Right lobe of liver (tissue), 6 donors: Measurements from ENCODE around the gene NUCB2. TPM values are rescaled to one million over a fixed set of nuclear protein-coding genes. Genes with fewer than 3 reads are reported as not detected.

ENCODE experiments used
- ATAC-seq, 4 donors: fragments of 200-7000 bp; cut with Tn5 transposase; one replicate each; pipeline ENCODE4 v1.9.1; 2020; ENCODE audit warnings: mild to moderate bottlenecking in 4 of 4, moderate library complexity in 4 of 4
- DNase-seq, 3 donors: peaks; one replicate each; pipeline ENCODE4 v3.0.0-alpha.2; 2020
- H3K27ac ChIP-seq, 3 donors: fragments of 200-600 bp; one replicate each; pipeline ENCODE4 v1.8.0; 2022
- H3K27me3 ChIP-seq, 2 donors: fragments of 200-600 bp; one replicate each; pipeline ENCODE4 v1.8.0; 2022
- H3K36me3 ChIP-seq, 4 donors: fragments of 200-600 bp; sonication (generic) in 1 of 4; one replicate each; pipeline versions ENCODE4 v1.5.1 to v1.8.0; 2017 to 2022; ENCODE audit warnings: control low read depth in 1 of 4
- H3K4me1 ChIP-seq, 4 donors: fragments of 200-600 bp; sonication (generic) in 1 of 4; one replicate each; pipeline versions ENCODE4 v1.5.1 to v1.8.0; 2017 to 2022; ENCODE audit warnings: control low read depth in 1 of 4
- H3K4me3 ChIP-seq, 3 donors: fragments of 200-600 bp; one replicate each; pipeline ENCODE4 v1.8.0; 2022
- H3K9me3 ChIP-seq, 4 donors: fragments of 200-600 bp; sonication (generic) in 1 of 4; one replicate each; pipeline versions ENCODE4 v1.5.1 to v1.8.0; 2017 to 2022; ENCODE audit warnings: control low read depth in 1 of 4
- POLR2A ChIP-seq: fragments of 450-650 bp; IDR thresholded peaks from one replicate; pipeline ENCODE4 v1.6.1; 2017; ENCODE audit warnings: antibody characterized with exemption, mild to moderate bottlenecking
- WGBS: methylation state at CpG from one replicate; pipeline ENCODE4 v1.1.6; 2018; ENCODE audit warnings: low coverage, low lambda C conversion rate; ENCODE audit not compliant: insufficient coverage; ENCODE audit errors: missing lambda C conversion rate; 5-methylcytosine and 5-hydroxymethylcytosine counted together
- intact Hi-C, 2 donors: fragments of 100-400 bp; cut with DNase I; formaldehyde crosslinking; loops; one replicate each; pipeline versions ENCODE4 v1.11.2 to v1.14.1; 2022
- total RNA-seq, 6 experiments: library from RNA; depleted of rRNA in 2 of 6; stranded (reverse); fragments of >200 nt in 2 of 6; fragmentation: NEBNext Ultra II Directional in 3 of 6; extraction: Animal tissue kit (Norgen Biotek cat#: 25700) in 3 of 6; gene quantifications; one replicate each; pipeline versions ENCODE4 v1.1.0 to v1.2.4, GENCODE V29; 2016 to 2023
- TF ChIP-seq, protein P1 (sequence below), 4 donors: fragments of 200-600 bp in 3 of 4; fragments of 450-650 bp in 1 of 4; IDR thresholded peaks; one replicate each; pipeline versions ENCODE4 v1.5.1 to v1.8.0; 2016 to 2022; ENCODE audit warnings: antibody characterized with exemption in 4 of 4, mild to moderate bottlenecking in 2 of 4
- donor health status: DM: no; HTN: yes; CAD: no.
- donor health status: DM: no; HTN: no; CAD: no.
- donor health status: DM: no; HTN: no; CAD: no.
- donor health status: DM: no; HTN: yes; CAD: no.
- donor health status: DM: no; HTN: yes; CAD: no.

Gene NUCB2
- total RNA-seq, 6 experiments from 2014 or later = 34.7 to 131 (median 60.9) TPM

DNA sequence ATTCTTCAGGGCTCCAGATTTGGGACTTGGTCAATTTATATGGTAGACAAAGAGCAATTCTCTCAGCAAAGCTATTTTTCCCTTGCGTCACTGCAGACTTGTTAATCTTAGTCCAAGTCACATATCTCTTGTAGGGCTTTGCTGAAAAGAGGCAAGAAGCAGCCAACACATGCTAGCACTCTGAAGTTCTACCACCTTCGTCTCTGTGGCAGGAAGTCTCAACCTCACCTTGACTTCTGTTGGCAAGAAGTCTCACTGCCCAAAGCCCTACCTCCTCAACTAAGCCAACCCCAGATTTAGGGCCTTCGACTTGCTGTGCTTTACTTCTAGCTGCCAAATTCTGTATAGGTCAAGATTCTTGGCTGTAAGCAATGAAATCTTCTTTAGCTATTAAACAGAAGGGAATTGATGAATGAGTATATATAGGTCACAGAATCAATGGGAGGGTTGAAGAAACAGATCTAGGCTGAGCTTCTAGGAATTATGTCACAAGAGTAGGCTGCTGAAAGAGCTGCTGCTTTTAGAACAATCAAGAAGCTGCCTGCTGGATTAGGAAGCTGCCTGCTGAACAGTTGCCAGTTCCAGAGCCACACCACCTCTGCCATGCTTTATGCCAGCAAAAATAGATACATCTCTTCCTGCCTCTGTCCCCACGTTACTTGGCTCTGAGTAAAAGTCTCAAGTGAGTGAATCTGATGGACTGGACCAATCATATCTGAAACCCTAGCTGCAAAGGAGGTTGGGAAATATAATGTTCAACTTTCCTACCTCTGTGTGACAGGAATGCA, 57.5 kb downstream of the NUCB2 start:
- Histone ChIP-seq H3K36me3 (peaks cover 0 to 11% (median 0%) of the 10 kb centered on the region in 4 donors), H3K27me3 (no peaks in the 10 kb centered on the region), H3K9me3 (no peaks in the 10 kb centered on the region), H3K27ac (no peak overlapping the region), H3K4me1 (no peaks in the 10 kb centered on the region), H3K4me3 (no peak overlapping the region)
- WGBS = 93% methylated on average over 3 of the region's 4 CpGs
- TF ChIP-seq, protein P1, sequence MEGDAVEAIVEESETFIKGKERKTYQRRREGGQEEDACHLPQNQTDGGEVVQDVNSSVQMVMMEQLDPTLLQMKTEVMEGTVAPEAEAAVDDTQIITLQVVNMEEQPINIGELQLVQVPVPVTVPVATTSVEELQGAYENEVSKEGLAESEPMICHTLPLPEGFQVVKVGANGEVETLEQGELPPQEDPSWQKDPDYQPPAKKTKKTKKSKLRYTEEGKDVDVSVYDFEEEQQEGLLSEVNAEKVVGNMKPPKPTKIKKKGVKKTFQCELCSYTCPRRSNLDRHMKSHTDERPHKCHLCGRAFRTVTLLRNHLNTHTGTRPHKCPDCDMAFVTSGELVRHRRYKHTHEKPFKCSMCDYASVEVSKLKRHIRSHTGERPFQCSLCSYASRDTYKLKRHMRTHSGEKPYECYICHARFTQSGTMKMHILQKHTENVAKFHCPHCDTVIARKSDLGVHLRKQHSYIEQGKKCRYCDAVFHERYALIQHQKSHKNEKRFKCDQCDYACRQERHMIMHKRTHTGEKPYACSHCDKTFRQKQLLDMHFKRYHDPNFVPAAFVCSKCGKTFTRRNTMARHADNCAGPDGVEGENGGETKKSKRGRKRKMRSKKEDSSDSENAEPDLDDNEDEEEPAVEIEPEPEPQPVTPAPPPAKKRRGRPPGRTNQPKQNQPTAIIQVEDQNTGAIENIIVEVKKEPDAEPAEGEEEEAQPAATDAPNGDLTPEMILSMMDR (IDR thresholded peaks at IDR 0.05) = no peak
- TF ChIP-seq POLR2A = no peak
- intact Hi-C loops = no loop called here
- ATAC-seq (no peak), DNase-seq (no peak)

DNA sequence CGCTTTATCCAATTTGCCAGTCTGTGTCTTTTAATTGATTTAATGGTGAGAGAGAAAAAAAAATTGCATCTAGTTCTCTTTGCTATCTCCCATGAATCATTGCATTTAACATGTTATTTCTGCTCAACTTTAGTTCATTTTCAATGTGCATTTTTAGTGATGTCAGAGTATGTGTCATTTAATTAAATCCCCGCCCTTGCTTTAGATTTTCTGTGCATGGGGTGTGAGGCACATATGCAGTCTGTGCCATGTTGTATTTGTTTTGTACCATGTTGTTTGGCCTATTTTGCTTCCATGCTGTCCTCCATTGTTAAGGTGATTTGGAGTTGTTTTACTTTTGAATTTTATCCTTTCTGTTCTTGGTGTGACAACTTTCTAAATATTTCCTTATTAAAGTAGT, 66.7 kb downstream of the NUCB2 start:
- no peaks in the 10 kb centered on the region for H3K36me3 ChIP-seq
- DNase-seq (no peak), ATAC-seq (no peak)
- no peaks in the 10 kb centered on the region for H3K27me3 ChIP-seq
- no peak overlapping the region for H3K4me3 ChIP-seq
- no peaks in the 10 kb centered on the region for H3K9me3 ChIP-seq
- no peaks in the 10 kb centered on the region for H3K4me1 ChIP-seq
- intact Hi-C loops = no loop called here
- TF ChIP-seq, protein P1 (IDR thresholded peaks at IDR 0.05) = no peak
- TF ChIP-seq POLR2A = no peak
- 92% methylated on average over 2 of the region's 2 CpGs for WGBS
- no peak overlapping the region for H3K27ac ChIP-seq

DNA sequence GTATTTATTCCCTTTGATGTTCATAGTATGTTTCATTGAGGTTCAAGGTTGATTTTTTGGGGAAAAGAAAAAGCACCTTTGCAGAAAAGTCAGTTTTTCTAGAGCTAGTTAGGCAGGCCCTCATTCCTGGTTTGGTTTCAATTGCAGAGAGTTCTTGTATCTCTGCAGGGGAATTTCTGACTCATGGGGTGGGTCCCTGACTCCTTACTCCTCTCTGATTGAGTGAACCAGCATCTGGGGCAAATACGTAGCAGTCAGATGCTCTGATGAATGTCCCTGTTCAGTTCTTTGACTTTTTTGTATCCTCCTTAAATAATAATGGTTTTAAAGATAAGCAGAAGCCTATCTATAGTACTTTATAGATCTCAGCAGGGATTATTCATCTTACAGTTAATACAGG, 67.4 kb downstream of the NUCB2 start:
- 100% methylated on average over 1 of the region's 1 CpG for WGBS
- Histone ChIP-seq H3K27me3 (no peaks in the 10 kb centered on the region), H3K9me3 (no peaks in the 10 kb centered on the region), H3K4me1 (no peaks in the 10 kb centered on the region), H3K36me3 (no peaks in the 10 kb centered on the region), H3K4me3 (no peak overlapping the region), H3K27ac (no peak overlapping the region)
- ATAC-seq (no peak), DNase-seq (no peak)
- TF ChIP-seq POLR2A = no peak
- TF ChIP-seq, protein P1 (IDR thresholded peaks at IDR 0.05) = no peak
- intact Hi-C loops = no loop called here

DNA sequence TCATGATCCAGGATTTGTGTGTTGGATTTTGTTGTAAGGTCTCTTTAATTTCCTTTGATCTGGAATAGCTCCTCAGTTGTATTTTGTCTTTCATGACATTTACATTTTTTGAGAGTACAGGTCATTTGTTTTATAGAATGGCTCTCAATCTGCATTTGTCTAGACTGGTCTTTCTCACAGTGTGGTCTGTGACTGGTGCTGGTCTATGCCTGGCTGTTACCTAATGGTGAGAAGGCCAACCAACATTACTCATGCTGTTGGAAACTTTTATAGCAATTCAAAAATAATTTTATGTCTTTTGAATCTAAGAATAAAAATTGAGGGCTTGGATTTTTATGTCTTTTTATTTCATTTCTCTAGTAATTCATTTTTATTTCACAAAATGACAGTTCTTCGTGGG, 71.1 kb downstream of the NUCB2 start:
- no peaks in the 10 kb centered on the region for H3K9me3 ChIP-seq
- ATAC-seq (no peak), DNase-seq (no peak)
- WGBS = 60% methylated on average over 1 of the region's 1 CpG
- H3K4me1 ChIP-seq = peaks cover 0 to 15% (median 0%) of the 10 kb centered on the region in 4 donors
- H3K27me3 ChIP-seq = no peaks in the 10 kb centered on the region
- no peaks in the 10 kb centered on the region for H3K36me3 ChIP-seq
- intact Hi-C loops = no loop called here
- TF ChIP-seq, protein P1 (IDR thresholded peaks at IDR 0.05) = no peak
- TF ChIP-seq POLR2A = no peak
- H3K27ac ChIP-seq = no peak overlapping the region
- H3K4me3 ChIP-seq = no peak overlapping the region
